HepG2 (cell line): ENCODE measurements around the gene WDR43. TPM values are rescaled to one million over a fixed set of nuclear protein-coding genes. Genes with fewer than 3 reads are reported as not detected.

ENCODE experiments used
- ATM ChIP-seq: fragments of 450-650 bp; IDR thresholded peaks from 2 replicates; pipeline ENCODE4 v1.7.1; 2017; ENCODE audit warnings: mild to moderate bottlenecking, borderline replicate concordance
- CBFB ChIP-seq: sonication (generic); formaldehyde crosslinking; IDR thresholded peaks from 2 replicates; pipeline ENCODE4 v1.4.0; 2020; ENCODE audit warnings: missing genetic modification reagents
- HHEX ChIP-seq: IDR thresholded peaks from 2 replicates; pipeline ENCODE4 v1.6.1; 2016; ENCODE audit warnings: control low read depth
- KAT2B ChIP-seq: fragments of 150-350 bp; IDR thresholded peaks from 2 replicates; pipeline ENCODE4 v1.6.1; 2014; ENCODE audit warnings: low read depth, low read length, borderline replicate concordance
- KLF6 ChIP-seq: IDR thresholded peaks from 2 replicates; pipeline ENCODE4 v1.8.0; 2016; ENCODE audit warnings: missing biosample characterization, missing genetic modification reagents
- RFX5 ChIP-seq: IDR thresholded peaks from 2 replicates; pipeline ENCODE4 v1.6.1; 2011; ENCODE audit warnings: low read depth, low read length, improper control_type of control experiment
- SMAD9 ChIP-seq: sonication (generic); formaldehyde crosslinking; IDR thresholded peaks from 2 replicates; pipeline ENCODE4 v1.5.1; 2020; ENCODE audit warnings: mild to moderate bottlenecking, missing genetic modification reagents
- SRSF1 ChIP-seq: fragments of 200-400 bp; formaldehyde crosslinking; optimal IDR thresholded peaks from 2 replicates; pipeline ENCODE3; 2017; ENCODE audit warnings: mild to moderate bottlenecking, low read depth, low read length, moderate library complexity
- ZNF572 ChIP-seq: sonication (generic); formaldehyde crosslinking; IDR thresholded peaks from 2 replicates; pipeline ENCODE4 v1.5.1; 2020; ENCODE audit warnings: mild to moderate bottlenecking, missing genetic modification reagents
- ZNF660 ChIP-seq: sonication (generic); formaldehyde crosslinking; IDR thresholded peaks from 2 replicates; pipeline ENCODE4 v1.5.1; 2020; ENCODE audit warnings: mild to moderate bottlenecking, low read depth, missing genetic modification reagents, borderline replicate concordance
- ZNF781 ChIP-seq: sonication (generic); formaldehyde crosslinking; IDR thresholded peaks from 2 replicates; pipeline ENCODE4 v1.5.1; 2020; ENCODE audit warnings: borderline replicate concordance, mild to moderate bottlenecking, missing genetic modification reagents; ENCODE audit errors: not compliant biosample characterization
- ZNF792 ChIP-seq: IDR thresholded peaks from 2 replicates; pipeline ENCODE4 v1.6.1; 2016
- ZNF841 ChIP-seq: sonication (generic); formaldehyde crosslinking; IDR thresholded peaks from 2 replicates; pipeline ENCODE4 v1.8.1; 2023; ENCODE audit warnings: missing genetic modification reagents, borderline replicate concordance
- ZSCAN31 ChIP-seq: sonication (generic); formaldehyde crosslinking; IDR thresholded peaks from 2 replicates; pipeline ENCODE4 v1.5.0; 2020; ENCODE audit warnings: low read depth, mild to moderate bottlenecking, missing genetic modification reagents
- polyA plus RNA-seq, 8 experiments: library from polyadenylated mRNA; depleted of rRNA in 3 of 8; stranded (reverse) in 7 of 8; unstranded in 1 of 8; fragments of >200 nt; fragmentation: Illumina TruSeq in 4 of 8; extraction: Trizol in 4 of 8; gene quantifications; 2 replicates each; pipeline versions ENCODE4 v1.2.1 to v1.2.3, GENCODE V29; 2011 to 2016; ENCODE audit warnings: low read depth in 4 of 8, missing spikeins in 1 of 8, mixed read lengths in 1 of 8; ENCODE audit not compliant: insufficient read depth in 1 of 8
- total RNA-seq, 5 experiments: library from RNA; depleted of rRNA; stranded (reverse); fragments of >200 nt; fragmentation: Illumina TruSeq; extraction: Trizol; gene quantifications; 2 replicates each; pipeline ENCODE4 v1.2.3, GENCODE V29; 2016; ENCODE audit warnings: low read depth in 1 of 5
- TF ChIP-seq, protein P1 (sequence below): sonication (generic); formaldehyde crosslinking; IDR thresholded peaks from 2 replicates; pipeline ENCODE4 v1.4.0; 2020; ENCODE audit warnings: missing genetic modification reagents
- TF ChIP-seq, protein P2 (sequence below), 2 experiments: fragments of 450-650 bp in 1 of 2; sonication (generic) in 1 of 2; formaldehyde crosslinking in 1 of 2; IDR thresholded peaks; 2 replicates each; pipeline versions ENCODE4 v1.6.1 to v1.8.0; 2016 to 2022; ENCODE audit warnings: antibody characterized with exemption in 1 of 2, mild to moderate bottlenecking in 1 of 2, missing genetic modification reagents in 1 of 2

The WDR43 gene
- total and polyA plus RNA-seq, 2 of the 13 experiments (the other 11 are each of a cell fraction or from before 2014, with no cell fraction given), result 121 to 167 TPM

DNA sequence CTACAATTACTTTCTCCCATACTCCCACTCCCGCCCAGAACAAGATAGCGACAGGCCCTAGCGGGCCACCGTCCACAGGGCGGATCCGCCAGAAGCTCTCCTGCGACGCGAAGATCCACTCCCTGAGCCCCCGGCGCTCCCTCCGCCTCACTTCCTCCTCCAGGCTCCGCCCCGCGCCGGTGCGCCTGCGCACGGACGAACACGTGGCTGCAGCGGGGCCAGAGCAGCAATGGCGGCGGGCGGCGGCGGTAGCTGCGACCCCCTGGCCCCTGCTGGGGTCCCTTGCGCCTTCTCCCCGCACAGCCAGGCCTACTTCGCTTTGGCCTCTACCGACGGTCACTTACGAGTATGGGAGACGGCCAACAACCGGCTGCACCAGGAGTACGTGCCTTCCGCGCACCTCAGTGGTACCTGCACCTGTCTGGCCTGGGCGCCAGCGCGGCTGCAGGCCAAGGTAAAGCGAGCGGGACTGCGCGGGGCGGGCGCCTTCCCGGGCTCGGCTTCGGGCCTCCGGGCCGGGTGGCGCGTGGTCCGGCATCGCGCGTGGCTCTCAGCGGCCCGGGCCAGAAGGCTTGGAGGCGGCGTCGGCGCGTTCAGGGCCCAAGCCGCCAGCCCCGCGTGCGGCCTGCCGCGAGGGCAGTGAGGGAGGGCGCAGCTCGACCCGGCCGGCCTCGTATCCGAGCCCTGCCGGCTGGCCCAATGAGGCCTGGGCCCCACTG is at the start of gene WDR43 (continued):
- TF ChIP-seq KLF6 (CRISPR knock-in tag) (peak; percentile 86), ZNF781 (CRISPR knock-in tag) (peak; percentile 5), ZNF792 (CRISPR knock-in tag) (peak; percentile 79), KAT2B (no peak), ZSCAN31 (CRISPR knock-in tag) (peak; percentile 96), SRSF1 (peak; percentile 75), CBFB (CRISPR knock-in tag) (peak; percentile 78), ATM (no peak), ZNF841 (CRISPR knock-in tag) (no peak), SMAD9 (CRISPR knock-in tag) (no peak), HHEX (CRISPR knock-in tag) (no peak), RFX5 (no peak), ZNF660 (CRISPR knock-in tag) (0 out of 2 replicates have a peak, but pooled peaks have one; percentile 9), ZNF572 (0 out of 2 replicates have a peak, but pooled peaks have one; percentile 74)
- TF ChIP-seq, protein P1, sequence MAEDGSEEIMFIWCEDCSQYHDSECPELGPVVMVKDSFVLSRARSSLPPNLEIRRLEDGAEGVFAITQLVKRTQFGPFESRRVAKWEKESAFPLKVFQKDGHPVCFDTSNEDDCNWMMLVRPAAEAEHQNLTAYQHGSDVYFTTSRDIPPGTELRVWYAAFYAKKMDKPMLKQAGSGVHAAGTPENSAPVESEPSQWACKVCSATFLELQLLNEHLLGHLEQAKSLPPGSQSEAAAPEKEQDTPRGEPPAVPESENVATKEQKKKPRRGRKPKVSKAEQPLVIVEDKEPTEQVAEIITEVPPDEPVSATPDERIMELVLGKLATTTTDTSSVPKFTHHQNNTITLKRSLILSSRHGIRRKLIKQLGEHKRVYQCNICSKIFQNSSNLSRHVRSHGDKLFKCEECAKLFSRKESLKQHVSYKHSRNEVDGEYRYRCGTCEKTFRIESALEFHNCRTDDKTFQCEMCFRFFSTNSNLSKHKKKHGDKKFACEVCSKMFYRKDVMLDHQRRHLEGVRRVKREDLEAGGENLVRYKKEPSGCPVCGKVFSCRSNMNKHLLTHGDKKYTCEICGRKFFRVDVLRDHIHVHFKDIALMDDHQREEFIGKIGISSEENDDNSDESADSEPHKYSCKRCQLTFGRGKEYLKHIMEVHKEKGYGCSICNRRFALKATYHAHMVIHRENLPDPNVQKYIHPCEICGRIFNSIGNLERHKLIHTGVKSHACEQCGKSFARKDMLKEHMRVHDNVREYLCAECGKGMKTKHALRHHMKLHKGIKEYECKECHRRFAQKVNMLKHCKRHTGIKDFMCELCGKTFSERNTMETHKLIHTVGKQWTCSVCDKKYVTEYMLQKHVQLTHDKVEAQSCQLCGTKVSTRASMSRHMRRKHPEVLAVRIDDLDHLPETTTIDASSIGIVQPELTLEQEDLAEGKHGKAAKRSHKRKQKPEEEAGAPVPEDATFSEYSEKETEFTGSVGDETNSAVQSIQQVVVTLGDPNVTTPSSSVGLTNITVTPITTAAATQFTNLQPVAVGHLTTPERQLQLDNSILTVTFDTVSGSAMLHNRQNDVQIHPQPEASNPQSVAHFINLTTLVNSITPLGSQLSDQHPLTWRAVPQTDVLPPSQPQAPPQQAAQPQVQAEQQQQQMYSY (CRISPR knock-in tag), result no peak
- TF ChIP-seq, protein P2, sequence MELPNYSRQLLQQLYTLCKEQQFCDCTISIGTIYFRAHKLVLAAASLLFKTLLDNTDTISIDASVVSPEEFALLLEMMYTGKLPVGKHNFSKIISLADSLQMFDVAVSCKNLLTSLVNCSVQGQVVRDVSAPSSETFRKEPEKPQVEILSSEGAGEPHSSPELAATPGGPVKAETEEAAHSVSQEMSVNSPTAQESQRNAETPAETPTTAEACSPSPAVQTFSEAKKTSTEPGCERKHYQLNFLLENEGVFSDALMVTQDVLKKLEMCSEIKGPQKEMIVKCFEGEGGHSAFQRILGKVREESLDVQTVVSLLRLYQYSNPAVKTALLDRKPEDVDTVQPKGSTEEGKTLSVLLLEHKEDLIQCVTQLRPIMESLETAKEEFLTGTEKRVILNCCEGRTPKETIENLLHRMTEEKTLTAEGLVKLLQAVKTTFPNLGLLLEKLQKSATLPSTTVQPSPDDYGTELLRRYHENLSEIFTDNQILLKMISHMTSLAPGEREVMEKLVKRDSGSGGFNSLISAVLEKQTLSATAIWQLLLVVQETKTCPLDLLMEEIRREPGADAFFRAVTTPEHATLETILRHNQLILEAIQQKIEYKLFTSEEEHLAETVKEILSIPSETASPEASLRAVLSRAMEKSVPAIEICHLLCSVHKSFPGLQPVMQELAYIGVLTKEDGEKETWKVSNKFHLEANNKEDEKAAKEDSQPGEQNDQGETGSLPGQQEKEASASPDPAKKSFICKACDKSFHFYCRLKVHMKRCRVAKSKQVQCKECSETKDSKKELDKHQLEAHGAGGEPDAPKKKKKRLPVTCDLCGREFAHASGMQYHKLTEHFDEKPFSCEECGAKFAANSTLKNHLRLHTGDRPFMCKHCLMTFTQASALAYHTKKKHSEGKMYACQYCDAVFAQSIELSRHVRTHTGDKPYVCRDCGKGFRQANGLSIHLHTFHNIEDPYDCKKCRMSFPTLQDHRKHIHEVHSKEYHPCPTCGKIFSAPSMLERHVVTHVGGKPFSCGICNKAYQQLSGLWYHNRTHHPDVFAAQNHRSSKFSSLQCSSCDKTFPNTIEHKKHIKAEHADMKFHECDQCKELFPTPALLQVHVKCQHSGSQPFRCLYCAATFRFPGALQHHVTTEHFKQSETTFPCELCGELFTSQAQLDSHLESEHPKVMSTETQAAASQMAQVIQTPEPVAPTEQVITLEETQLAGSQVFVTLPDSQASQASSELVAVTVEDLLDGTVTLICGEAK (IDR thresholded peaks at IDR 0.05), result no peak
- TF ChIP-seq, protein P2 (CRISPR knock-in tag; IDR thresholded peaks at IDR 0.05), result 0 out of 2 replicates have a peak, but pooled peaks have one; percentile 69
